Measurements from ENCODE around the gene MYH11.

- TF ChIP-seq CTBP1 (IDR thresholded peaks at IDR 0.05; ENCODE audit: borderline replicate concordance) (no peak), TARDBP (IDR thresholded peaks at IDR 0.05) (no peak), SP1 (IDR thresholded peaks at IDR 0.05) (no peak), ELF4 (IDR thresholded peaks at IDR 0.05) (no peak), LEF1 (IDR thresholded peaks at IDR 0.05; ENCODE audit: borderline replicate concordance) (no peak)
Measured at GRCh38 chr16:15900901-15901500, 44.2 kb upstream of the MYH11 start.

All from HEK293T (cell line).